Testis (tissue), 2 donors: ENCODE results near the gene TMED1.

Source experiments
- CTCF ChIP-seq, 3 experiments: fragments of 450-650 bp in 2 of 3; fragments of 200-600 bp in 1 of 3; sonication (generic) in 1 of 3; IDR thresholded peaks; one replicate each; pipeline ENCODE4 v1.5.1; 2016 to 2019; ENCODE audit warnings: antibody characterized with exemption in 3 of 3, mild to moderate bottlenecking in 2 of 3, moderate library complexity in 1 of 3
- POLR2A ChIP-seq: fragments of 450-650 bp; IDR thresholded peaks from one replicate; pipeline ENCODE4 v1.6.1; 2017; ENCODE audit warnings: antibody characterized with exemption, mild to moderate bottlenecking, moderate library complexity

- TF ChIP-seq CTCF (IDR thresholded peaks at IDR 0.05) (no peak), POLR2A (no peak)
Observed at GRCh38 chr19:10882108-10882457, 46.1 kb upstream of the TMED1 start.
